ENCODE measurements around the gene HELZ. TPM values are rescaled to one million over a fixed set of nuclear protein-coding genes. Genes with fewer than 3 reads are reported as not detected.
A peak's percentile ranks its signal among the peaks of the same experiment; 100 is the strongest.

The HELZ gene
- total and polyA plus RNA-seq, 2 experiments from 2014 or later = 27.6 to 31.7 TPM

GRCh38 chr17:67194134-67194533, 50.9 kb downstream of the HELZ start:
- Histone ChIP-seq H3K36me3 (peaks cover 12% of the 10 kb centered on the region), H3K9me3 (ENCODE audit: low read depth) (no peaks in the 10 kb centered on the region), H3K4me1 (ENCODE audit: low read depth) (no peaks in the 10 kb centered on the region), H3K27ac (peak overlapping the region; percentile 40), H3K4me3 (no peak overlapping the region), H3K27me3 (no peaks in the 10 kb centered on the region)
- TF ChIP-seq, protein P1, sequence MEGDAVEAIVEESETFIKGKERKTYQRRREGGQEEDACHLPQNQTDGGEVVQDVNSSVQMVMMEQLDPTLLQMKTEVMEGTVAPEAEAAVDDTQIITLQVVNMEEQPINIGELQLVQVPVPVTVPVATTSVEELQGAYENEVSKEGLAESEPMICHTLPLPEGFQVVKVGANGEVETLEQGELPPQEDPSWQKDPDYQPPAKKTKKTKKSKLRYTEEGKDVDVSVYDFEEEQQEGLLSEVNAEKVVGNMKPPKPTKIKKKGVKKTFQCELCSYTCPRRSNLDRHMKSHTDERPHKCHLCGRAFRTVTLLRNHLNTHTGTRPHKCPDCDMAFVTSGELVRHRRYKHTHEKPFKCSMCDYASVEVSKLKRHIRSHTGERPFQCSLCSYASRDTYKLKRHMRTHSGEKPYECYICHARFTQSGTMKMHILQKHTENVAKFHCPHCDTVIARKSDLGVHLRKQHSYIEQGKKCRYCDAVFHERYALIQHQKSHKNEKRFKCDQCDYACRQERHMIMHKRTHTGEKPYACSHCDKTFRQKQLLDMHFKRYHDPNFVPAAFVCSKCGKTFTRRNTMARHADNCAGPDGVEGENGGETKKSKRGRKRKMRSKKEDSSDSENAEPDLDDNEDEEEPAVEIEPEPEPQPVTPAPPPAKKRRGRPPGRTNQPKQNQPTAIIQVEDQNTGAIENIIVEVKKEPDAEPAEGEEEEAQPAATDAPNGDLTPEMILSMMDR (IDR thresholded peaks at IDR 0.05; ENCODE audit: low read depth, low read length) = no peak
- peak; percentile 6 to 41 for DNase-seq (ENCODE audit: low read depth in 1 of 2, low spot score in 1 of 2)

GRCh38 chr17:67187927-67188326, 57.1 kb downstream of the HELZ start:
- Histone ChIP-seq H3K27ac (no peak overlapping the region), H3K27me3 (no peaks in the 10 kb centered on the region), H3K4me3 (no peak overlapping the region), H3K4me1 (ENCODE audit: low read depth) (no peaks in the 10 kb centered on the region), H3K36me3 (peaks cover 23% of the 10 kb centered on the region), H3K9me3 (ENCODE audit: low read depth) (no peaks in the 10 kb centered on the region)
- no peak for DNase-seq (ENCODE audit: low read depth in 1 of 2, low spot score in 1 of 2)
- TF ChIP-seq, protein P1 (IDR thresholded peaks at IDR 0.05; ENCODE audit: low read depth, low read length) = no peak

DNA sequence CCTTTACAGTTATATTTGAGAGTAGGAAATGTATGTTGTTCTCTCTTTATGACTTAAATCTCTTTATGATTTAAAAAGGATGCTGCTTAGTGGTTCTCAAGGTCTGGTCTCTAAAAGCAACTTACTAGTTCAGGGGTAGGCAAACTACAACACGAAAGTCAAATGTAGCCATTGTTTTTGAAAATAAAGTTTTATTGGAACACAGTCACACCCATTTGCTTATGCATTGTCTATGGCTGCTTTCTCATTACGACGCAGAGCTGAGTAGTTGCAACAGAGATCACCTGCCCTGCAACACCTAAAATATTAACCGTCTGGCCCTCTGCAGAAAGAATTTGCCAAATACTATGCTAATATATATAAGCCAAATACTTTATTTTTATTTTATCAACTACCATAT, 58.2 kb downstream of the HELZ start:
- H3K9me3 ChIP-seq (ENCODE audit: low read depth) = no peaks in the 10 kb centered on the region
- H3K36me3 ChIP-seq = peaks cover 13% of the 10 kb centered on the region
- no peak overlapping the region for H3K4me3 ChIP-seq
- H3K27ac ChIP-seq = no peak overlapping the region
- no peaks in the 10 kb centered on the region for H3K27me3 ChIP-seq
- DNase-seq (ENCODE audit: low read depth in 1 of 2, low spot score in 1 of 2) = no peak
- H3K4me1 ChIP-seq (ENCODE audit: low read depth) = no peaks in the 10 kb centered on the region
- TF ChIP-seq, protein P1 (IDR thresholded peaks at IDR 0.05; ENCODE audit: low read depth, low read length) = no peak

DNA sequence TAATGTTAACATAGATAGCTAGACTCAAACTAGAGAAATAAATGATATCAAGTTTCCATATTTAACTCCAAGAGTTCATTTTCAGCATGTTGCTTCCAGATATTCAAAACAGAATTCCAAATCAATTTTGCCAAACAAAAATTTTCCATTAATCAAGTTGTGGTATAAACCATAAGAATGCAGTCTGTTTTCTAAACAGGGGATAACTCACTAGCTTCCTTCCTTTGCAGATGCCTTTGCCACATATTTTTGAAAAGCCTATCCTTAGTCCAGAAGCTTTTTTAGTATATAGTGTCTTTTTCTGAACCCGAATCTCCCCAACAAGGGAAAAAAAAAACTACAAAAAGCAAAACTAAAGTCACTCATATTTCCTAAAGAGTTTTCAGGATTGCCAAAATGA, 61.5 kb downstream of the HELZ start:
- Histone ChIP-seq H3K27me3 (no peaks in the 10 kb centered on the region), H3K4me1 (ENCODE audit: low read depth) (no peaks in the 10 kb centered on the region), H3K27ac (no peak overlapping the region), H3K36me3 (peaks cover 12% of the 10 kb centered on the region), H3K4me3 (no peak overlapping the region), H3K9me3 (ENCODE audit: low read depth) (no peaks in the 10 kb centered on the region)
- TF ChIP-seq, protein P1 (IDR thresholded peaks at IDR 0.05; ENCODE audit: low read depth, low read length) = no peak
- DNase-seq (ENCODE audit: low read depth in 1 of 2, low spot score in 1 of 2) = no peak

GRCh38 chr17:67181825-67182224, 63.2 kb downstream of the HELZ start:
- Histone ChIP-seq H3K4me3 (no peak overlapping the region), H3K4me1 (ENCODE audit: low read depth) (no peaks in the 10 kb centered on the region), H3K9me3 (ENCODE audit: low read depth) (no peaks in the 10 kb centered on the region), H3K36me3 (peaks cover 15% of the 10 kb centered on the region), H3K27ac (no peak overlapping the region), H3K27me3 (no peaks in the 10 kb centered on the region)
- TF ChIP-seq, protein P1 (IDR thresholded peaks at IDR 0.05; ENCODE audit: low read depth, low read length) = no peak
- DNase-seq (ENCODE audit: low read depth in 1 of 2, low spot score in 1 of 2) = no peak

DNA sequence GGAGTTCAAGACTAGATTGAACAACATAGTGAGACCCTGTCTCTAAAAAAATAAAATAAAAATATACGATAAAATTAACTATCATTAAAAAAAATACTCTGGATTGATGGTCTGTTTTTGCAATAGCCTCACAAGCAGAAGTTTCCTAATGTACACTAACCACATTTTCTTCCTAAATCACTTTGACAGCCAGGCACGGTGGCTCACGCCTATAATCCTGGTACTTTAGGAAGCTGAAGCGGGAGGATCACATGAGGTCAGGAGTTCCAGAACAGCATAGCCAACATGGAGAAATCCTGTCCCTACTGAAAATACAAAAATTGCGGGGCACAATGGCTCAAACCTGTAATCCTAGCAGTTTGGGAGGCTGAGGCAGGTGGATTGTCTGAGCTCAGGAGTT, 64.7 kb downstream of the HELZ start:
- Histone ChIP-seq H3K9me3 (ENCODE audit: low read depth) (no peaks in the 10 kb centered on the region), H3K27ac (no peak overlapping the region), H3K4me3 (no peak overlapping the region), H3K4me1 (ENCODE audit: low read depth) (no peaks in the 10 kb centered on the region), H3K27me3 (no peaks in the 10 kb centered on the region), H3K36me3 (peaks cover 18% of the 10 kb centered on the region)
- TF ChIP-seq, protein P1 (IDR thresholded peaks at IDR 0.05; ENCODE audit: low read depth, low read length) = no peak
- DNase-seq (ENCODE audit: low read depth in 1 of 2, low spot score in 1 of 2) = no peak
